Measurements from ENCODE around the gene BAHD1.
"Not testable (repeated sequence)": the region's sequence is repeated elsewhere in the genome, so short reads cannot be mapped to it uniquely, and the experiment has no call there.

Gene BAHD1

DNA sequence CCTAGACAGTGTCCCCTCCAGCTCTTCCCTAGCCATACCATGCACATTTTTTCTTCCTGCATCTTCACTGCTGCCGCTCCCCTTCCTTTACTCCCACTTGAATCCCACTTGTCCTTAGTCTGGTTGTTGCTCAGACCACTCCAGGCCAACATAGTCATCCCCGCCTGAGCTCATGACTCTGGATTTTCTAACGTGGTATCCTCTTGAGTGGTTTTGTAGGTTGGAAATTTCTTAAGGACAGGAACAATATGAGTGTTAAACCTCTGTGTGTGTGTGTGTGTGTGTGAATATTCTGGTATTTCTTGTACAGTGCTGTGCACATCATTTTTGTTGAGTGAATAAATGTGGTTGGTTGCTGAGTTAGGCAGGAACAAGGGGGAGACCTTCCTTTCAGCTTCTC is 3.1 kb downstream of the BAHD1 start:
- Histone ChIP-seq H3K27me3 (ENCODE audit: control insufficient read depth in 1 of 2, insufficient read depth in 2 of 2, low read length in 2 of 2) (peaks cover 0 to 3% of the 10 kb centered on the region in 2 donors), H3K4me3 (ENCODE audit: low read depth in 1 of 2, low read length in 2 of 2) (no peak overlapping the region), H3K9me3 (ENCODE audit: control insufficient read depth in 1 of 2, low read length in 2 of 2) (no peaks in the 10 kb centered on the region), H3K9ac (ENCODE audit: low read depth in 1 of 2, low read length in 2 of 2) (no peak overlapping the region), H3K27ac (ENCODE audit: low read depth, low read length) (no peak overlapping the region), H3K4me1 (ENCODE audit: control insufficient read depth in 1 of 2, insufficient read depth in 2 of 2, low read length in 2 of 2) (peaks cover 34 to 46% of the 10 kb centered on the region in 2 donors), H3K36me3 (ENCODE audit: control insufficient read depth in 1 of 2, insufficient read depth in 2 of 2, low read length in 2 of 2) (no peaks in the 10 kb centered on the region)

DNA sequence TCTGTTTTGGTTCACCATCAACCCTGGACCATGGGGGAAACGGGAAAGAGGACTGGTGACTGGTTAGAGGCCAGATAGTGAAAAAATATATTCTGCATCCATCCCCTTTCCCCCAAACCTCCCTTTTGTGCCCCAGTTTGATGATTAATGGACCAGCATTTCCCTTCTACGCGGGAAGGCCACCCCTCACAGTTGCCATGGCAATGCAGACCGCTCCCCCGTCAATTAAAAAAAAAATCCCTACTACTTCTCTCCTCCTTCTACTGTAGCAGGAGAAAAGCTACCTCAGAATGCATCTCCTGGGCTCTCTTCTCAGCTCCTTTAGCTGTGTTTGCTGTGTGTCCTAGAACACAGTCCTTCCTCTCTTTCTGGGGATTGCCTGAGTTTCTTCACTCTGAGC is 4.0 kb downstream of the BAHD1 start:
- Histone ChIP-seq H3K4me1 (ENCODE audit: control insufficient read depth in 1 of 2, insufficient read depth in 2 of 2, low read length in 2 of 2) (peaks cover 27 to 40% of the 10 kb centered on the region in 2 donors), H3K27ac (ENCODE audit: low read depth, low read length) (no peak overlapping the region), H3K9ac (ENCODE audit: low read depth in 1 of 2, low read length in 2 of 2) (no peak overlapping the region)

DNA sequence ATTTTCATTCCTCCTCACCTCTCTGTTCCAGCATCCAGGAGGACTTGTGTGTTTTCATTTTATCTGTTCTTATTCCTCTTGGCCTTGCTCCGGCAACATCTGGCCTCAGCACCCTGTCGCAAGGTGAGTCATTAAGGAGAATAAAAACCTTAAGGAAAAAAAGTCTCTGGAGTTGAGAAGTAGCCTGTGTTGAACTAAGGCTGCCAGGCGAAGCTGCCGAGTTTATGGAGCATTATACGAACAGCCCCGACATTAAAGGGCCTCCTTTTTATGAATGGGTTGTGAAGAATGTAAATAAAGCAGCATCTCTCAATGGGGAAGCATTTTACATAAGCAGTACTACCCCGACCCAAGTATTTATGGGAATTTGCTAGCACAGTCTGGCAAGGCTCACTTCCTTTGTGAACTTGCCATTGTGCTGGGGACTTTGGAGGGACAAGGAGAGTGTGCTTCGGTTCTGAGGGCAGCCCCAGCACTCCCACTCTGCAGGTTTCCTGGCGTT is 4.7 kb downstream of the BAHD1 start:
- Histone ChIP-seq H3K36me3 (ENCODE audit: control insufficient read depth in 1 of 2, insufficient read depth in 2 of 2, low read length in 2 of 2) (no peaks in the 10 kb centered on the region), H3K27ac (ENCODE audit: low read depth, low read length) (no peak overlapping the region), H3K9me3 (ENCODE audit: control insufficient read depth in 1 of 2, low read length in 2 of 2) (no peaks in the 10 kb centered on the region), H3K27me3 (ENCODE audit: control insufficient read depth in 1 of 2, insufficient read depth in 2 of 2, low read length in 2 of 2) (no peaks in the 10 kb centered on the region), H3K9ac (ENCODE audit: low read depth in 1 of 2, low read length in 2 of 2) (no peak overlapping the region), H3K4me3 (ENCODE audit: low read depth in 1 of 2, low read length in 2 of 2) (no peak overlapping the region), H3K4me1 (ENCODE audit: control insufficient read depth in 1 of 2, insufficient read depth in 2 of 2, low read length in 2 of 2) (peaks cover 21 to 45% of the 10 kb centered on the region in 2 donors)

More for the DNA sequence above, 4.0 kb downstream of the BAHD1 start:
- Histone ChIP-seq H3K27me3 (ENCODE audit: control insufficient read depth in 1 of 2, insufficient read depth in 2 of 2, low read length in 2 of 2) (no peaks in the 10 kb centered on the region), H3K9me3 (ENCODE audit: control insufficient read depth in 1 of 2, low read length in 2 of 2) (no peaks in the 10 kb centered on the region), H3K4me3 (ENCODE audit: low read depth in 1 of 2, low read length in 2 of 2) (no peak overlapping the region), H3K36me3 (ENCODE audit: control insufficient read depth in 1 of 2, insufficient read depth in 2 of 2, low read length in 2 of 2) (no peaks in the 10 kb centered on the region)

DNA sequence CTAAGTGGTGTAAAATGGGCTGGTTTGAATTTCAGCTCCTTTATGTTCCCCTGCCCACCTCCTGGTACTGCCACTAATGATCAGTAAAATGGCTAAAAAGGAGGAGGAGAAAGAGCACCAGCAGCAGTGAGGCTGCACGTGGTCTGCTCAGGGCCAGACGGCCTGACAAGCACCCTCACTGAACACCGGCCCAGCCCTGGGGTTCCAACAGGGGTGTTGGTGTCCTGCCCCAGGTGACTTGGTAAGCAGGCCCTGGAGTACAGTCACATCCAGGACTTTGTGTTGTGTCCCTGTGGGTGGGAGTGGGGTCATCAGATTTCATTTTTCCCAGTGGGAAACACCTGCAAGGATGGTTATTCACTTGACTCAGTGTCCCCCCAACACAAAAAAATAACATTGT is 5.4 kb downstream of the BAHD1 start:
- H3K9me3 ChIP-seq (ENCODE audit: control insufficient read depth in 1 of 2, low read length in 2 of 2), result no peaks in the 10 kb centered on the region
- H3K36me3 ChIP-seq (ENCODE audit: control insufficient read depth in 1 of 2, insufficient read depth in 2 of 2, low read length in 2 of 2), result no peaks in the 10 kb centered on the region
- H3K4me1 ChIP-seq (ENCODE audit: control insufficient read depth in 1 of 2, insufficient read depth in 2 of 2, low read length in 2 of 2), result peaks cover 26 to 46% of the 10 kb centered on the region in 2 donors
- no peak overlapping the region for H3K27ac ChIP-seq (ENCODE audit: low read depth, low read length)
- no peak overlapping the region for H3K4me3 ChIP-seq (ENCODE audit: low read depth in 1 of 2, low read length in 2 of 2)
- no peaks in the 10 kb centered on the region for H3K27me3 ChIP-seq (ENCODE audit: control insufficient read depth in 1 of 2, insufficient read depth in 2 of 2, low read length in 2 of 2)
- H3K9ac ChIP-seq (ENCODE audit: low read depth in 1 of 2, low read length in 2 of 2), result no peak overlapping the region

DNA sequence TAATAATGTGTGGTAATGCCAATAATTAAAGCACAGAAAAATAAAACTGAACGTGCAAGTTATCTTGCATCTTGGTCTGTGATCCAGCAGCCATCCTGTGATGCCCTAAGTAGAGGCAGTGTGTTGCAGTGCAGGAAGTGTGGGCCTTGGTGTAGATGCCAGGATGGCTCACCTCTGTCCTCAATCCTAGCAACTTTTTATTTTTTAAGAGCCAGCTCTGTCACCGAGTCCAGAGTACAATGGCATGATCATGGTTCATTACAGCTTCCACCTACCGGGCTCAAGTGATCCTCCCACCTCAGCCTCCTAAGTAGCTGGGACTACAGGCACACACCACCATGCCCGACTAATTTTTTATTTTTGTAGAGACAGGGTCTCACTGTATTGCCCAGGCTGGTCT is 7.6 kb downstream of the BAHD1 start:
- no peak overlapping the region for H3K4me3 ChIP-seq (ENCODE audit: low read depth in 1 of 2, low read length in 2 of 2)
- no peaks in the 10 kb centered on the region for H3K9me3 ChIP-seq (ENCODE audit: control insufficient read depth in 1 of 2, low read length in 2 of 2)
- peaks cover 37 to 58% of the 10 kb centered on the region in 2 donors for H3K4me1 ChIP-seq (ENCODE audit: control insufficient read depth in 1 of 2, insufficient read depth in 2 of 2, low read length in 2 of 2)
- no peak overlapping the region for H3K27ac ChIP-seq (ENCODE audit: low read depth, low read length)
- H3K27me3 ChIP-seq (ENCODE audit: control insufficient read depth in 1 of 2, insufficient read depth in 2 of 2, low read length in 2 of 2), result no peaks in the 10 kb centered on the region
- no peak overlapping the region for H3K9ac ChIP-seq (ENCODE audit: low read depth in 1 of 2, low read length in 2 of 2)
- H3K36me3 ChIP-seq (ENCODE audit: control insufficient read depth in 1 of 2, insufficient read depth in 2 of 2, low read length in 2 of 2), result no peaks in the 10 kb centered on the region

DNA sequence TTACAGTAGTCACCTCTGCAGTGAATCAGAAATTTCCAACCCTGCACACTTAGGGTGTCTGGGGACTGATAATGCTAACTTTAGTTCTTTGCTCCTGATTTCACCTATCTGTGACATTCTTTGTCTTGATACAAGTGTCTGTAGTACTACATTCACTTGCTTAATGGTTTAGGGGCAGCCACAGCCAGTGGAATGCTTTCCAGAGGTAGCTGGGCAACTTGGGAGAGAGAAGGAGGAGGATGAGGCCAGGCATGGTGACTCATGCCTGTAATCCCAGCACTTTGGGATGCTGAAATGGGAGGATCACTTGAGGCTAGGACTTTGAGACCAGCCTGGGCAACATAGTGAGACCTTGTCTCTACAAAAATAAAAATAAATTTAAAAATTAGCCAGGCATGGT is 8.5 kb downstream of the BAHD1 start:
- no peaks in the 10 kb centered on the region for H3K9me3 ChIP-seq (ENCODE audit: control insufficient read depth in 1 of 2, low read length in 2 of 2)
- no peaks in the 10 kb centered on the region for H3K36me3 ChIP-seq (ENCODE audit: control insufficient read depth in 1 of 2, insufficient read depth in 2 of 2, low read length in 2 of 2)
- H3K27ac ChIP-seq (ENCODE audit: low read depth, low read length), result no peak overlapping the region
- H3K9ac ChIP-seq (ENCODE audit: low read depth in 1 of 2, low read length in 2 of 2), result no peak overlapping the region
- H3K27me3 ChIP-seq (ENCODE audit: control insufficient read depth in 1 of 2, insufficient read depth in 2 of 2, low read length in 2 of 2), result no peaks in the 10 kb centered on the region
- no peak overlapping the region for H3K4me3 ChIP-seq (ENCODE audit: low read depth in 1 of 2, low read length in 2 of 2)
- peaks cover 40 to 57% of the 10 kb centered on the region in 2 donors for H3K4me1 ChIP-seq (ENCODE audit: control insufficient read depth in 1 of 2, insufficient read depth in 2 of 2, low read length in 2 of 2)

DNA sequence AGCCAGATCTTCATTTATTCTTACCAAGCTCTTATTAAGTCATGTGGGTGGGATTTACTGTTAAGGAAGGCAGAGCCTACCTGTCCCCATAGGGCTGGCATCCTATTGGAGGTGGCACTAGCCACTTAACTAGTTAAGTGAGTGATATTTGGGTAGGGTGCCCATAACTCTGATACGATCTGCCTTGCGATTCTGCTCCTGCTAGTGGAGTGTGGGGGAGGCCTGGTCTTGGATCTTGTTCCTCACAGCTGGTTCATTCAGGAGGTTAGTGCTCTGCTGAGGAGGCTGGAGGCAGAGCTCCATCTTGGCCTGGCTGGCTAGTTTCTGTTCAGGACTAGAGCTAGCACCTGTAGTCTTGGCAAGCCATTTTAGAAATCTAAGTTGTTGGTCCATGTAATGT is 9.3 kb downstream of the BAHD1 start:
- H3K27ac ChIP-seq (ENCODE audit: low read depth, low read length), result no peak overlapping the region
- H3K36me3 ChIP-seq (ENCODE audit: control insufficient read depth in 1 of 2, insufficient read depth in 2 of 2, low read length in 2 of 2), result no peaks in the 10 kb centered on the region
- no peaks in the 10 kb centered on the region for H3K27me3 ChIP-seq (ENCODE audit: control insufficient read depth in 1 of 2, insufficient read depth in 2 of 2, low read length in 2 of 2)
- no peak overlapping the region for H3K9ac ChIP-seq (ENCODE audit: low read depth in 1 of 2, low read length in 2 of 2)
- H3K4me1 ChIP-seq (ENCODE audit: control insufficient read depth in 1 of 2, insufficient read depth in 2 of 2, low read length in 2 of 2), result peaks cover 48 to 57% of the 10 kb centered on the region in 2 donors
- H3K4me3 ChIP-seq (ENCODE audit: low read depth in 1 of 2, low read length in 2 of 2), result no peak overlapping the region
- no peaks in the 10 kb centered on the region for H3K9me3 ChIP-seq (ENCODE audit: control insufficient read depth in 1 of 2, low read length in 2 of 2)

DNA sequence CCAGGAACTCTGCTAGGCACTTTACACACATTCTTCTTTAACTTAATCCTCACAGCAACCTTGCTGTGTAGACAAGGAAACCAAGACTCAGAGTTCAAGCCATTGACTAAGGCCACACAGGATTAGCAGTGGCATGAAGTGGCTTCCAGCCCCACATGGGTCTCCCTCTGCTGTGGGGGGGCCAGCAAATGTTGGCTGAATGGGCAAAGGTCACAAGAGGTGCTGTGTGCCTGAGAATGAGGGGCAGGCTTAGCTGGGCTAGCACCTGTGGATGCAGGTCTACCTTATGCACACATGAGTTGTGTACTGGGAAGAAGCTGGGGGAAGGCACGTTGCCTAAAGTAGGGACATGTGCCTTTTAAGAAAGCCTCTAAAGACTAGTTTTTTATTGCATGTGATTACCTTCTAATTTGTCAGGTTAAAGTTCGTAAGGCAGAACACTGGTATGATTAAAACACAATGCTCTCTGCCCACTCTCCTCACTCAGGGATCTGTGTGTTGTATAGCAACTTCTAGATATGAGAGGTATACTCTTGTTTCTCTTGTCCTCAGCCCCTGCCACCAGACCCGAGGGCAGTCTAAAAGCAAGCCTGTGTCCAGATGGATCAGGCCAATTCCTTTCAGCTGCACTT is 10.9 kb downstream of the BAHD1 start:
- H3K27ac ChIP-seq (ENCODE audit: low read depth, low read length), result no peak overlapping the region
- no peaks in the 10 kb centered on the region for H3K9me3 ChIP-seq (ENCODE audit: control insufficient read depth in 1 of 2, low read length in 2 of 2)
- no peaks in the 10 kb centered on the region for H3K36me3 ChIP-seq (ENCODE audit: control insufficient read depth in 1 of 2, insufficient read depth in 2 of 2, low read length in 2 of 2)
- peak overlapping the region; percentile 38 to 43 for H3K4me3 ChIP-seq (ENCODE audit: low read depth in 1 of 2, low read length in 2 of 2)
- H3K9ac ChIP-seq (ENCODE audit: low read depth in 1 of 2, low read length in 2 of 2), result peak overlapping the region in 1 of 2 donors; percentile 9
- no peaks in the 10 kb centered on the region for H3K27me3 ChIP-seq (ENCODE audit: control insufficient read depth in 1 of 2, insufficient read depth in 2 of 2, low read length in 2 of 2)
- peaks cover 56 to 61% of the 10 kb centered on the region in 2 donors for H3K4me1 ChIP-seq (ENCODE audit: control insufficient read depth in 1 of 2, insufficient read depth in 2 of 2, low read length in 2 of 2)

DNA sequence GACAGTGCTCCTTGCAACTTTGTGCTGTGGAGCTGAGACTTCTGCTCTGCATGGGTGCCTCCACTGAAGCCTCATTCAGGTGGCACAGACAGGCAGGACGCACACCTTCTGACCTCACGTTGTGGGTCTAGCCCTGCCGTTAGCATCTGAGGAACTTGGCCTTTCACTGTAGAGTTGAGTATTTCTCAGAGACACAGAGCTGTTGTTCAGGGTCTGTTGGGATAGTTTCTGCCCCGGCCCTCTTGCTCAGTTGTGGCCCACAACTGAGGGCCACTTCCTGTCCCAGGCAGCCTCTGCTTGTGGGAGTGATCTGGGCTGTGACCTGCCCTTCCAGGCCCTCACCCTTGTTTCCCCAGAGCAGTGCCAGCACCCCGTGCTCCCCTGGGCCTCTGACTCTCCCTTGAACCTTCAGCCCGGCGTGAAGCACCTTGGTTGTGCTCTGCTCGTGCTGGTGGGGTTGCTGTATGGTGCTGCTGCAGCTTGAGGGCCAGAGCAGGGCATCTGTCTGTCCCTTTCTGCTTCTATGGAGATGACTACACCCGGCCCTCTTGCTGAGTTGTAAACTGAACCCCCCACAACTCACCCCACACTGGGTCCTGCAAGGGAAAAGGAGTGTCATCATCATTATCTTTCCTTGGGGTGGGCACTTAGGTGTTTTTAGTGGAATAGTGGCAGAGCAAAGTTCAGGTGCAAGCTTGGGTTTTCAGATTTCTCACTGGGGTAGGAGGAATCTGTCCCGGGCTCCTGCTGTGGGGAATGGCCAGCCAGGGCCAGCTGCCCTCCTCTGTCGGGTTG is 11.7 kb downstream of the BAHD1 start:
- H3K4me1 ChIP-seq (ENCODE audit: control insufficient read depth in 1 of 2, insufficient read depth in 2 of 2, low read length in 2 of 2), result peaks cover 57 to 67% of the 10 kb centered on the region in 2 donors
- no peaks in the 10 kb centered on the region for H3K27me3 ChIP-seq (ENCODE audit: control insufficient read depth in 1 of 2, insufficient read depth in 2 of 2, low read length in 2 of 2)
- peak overlapping the region; percentile 38 to 43 for H3K4me3 ChIP-seq (ENCODE audit: low read depth in 1 of 2, low read length in 2 of 2)
- H3K36me3 ChIP-seq (ENCODE audit: control insufficient read depth in 1 of 2, insufficient read depth in 2 of 2, low read length in 2 of 2), result no peaks in the 10 kb centered on the region
- no peak overlapping the region for H3K27ac ChIP-seq (ENCODE audit: low read depth, low read length)
- no peaks in the 10 kb centered on the region for H3K9me3 ChIP-seq (ENCODE audit: control insufficient read depth in 1 of 2, low read length in 2 of 2)
- no peak overlapping the region for H3K9ac ChIP-seq (ENCODE audit: low read depth in 1 of 2, low read length in 2 of 2)

DNA sequence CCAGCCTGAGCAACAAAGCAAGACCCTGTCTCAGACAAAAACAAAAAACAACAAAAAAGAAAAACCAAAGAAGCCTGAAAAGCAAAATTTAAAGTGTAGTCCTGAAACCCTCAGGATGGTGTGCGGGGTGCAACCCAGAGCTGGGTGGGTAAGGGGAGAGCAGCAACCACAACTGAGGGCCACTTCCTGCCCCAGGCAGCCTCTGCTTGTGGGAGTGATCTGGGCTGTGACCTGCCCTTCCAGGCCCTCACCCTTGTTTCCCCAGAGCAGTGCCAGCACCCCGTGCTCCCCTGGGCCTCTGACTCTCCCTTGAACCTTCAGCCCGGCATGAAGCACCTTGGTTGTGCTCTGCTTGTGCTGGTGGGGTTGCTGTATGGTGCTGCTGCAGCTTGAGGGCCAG is 13.2 kb downstream of the BAHD1 start:
- not testable (repeated sequence) for H3K27ac ChIP-seq (ENCODE audit: low read depth, low read length); H3K9ac ChIP-seq (ENCODE audit: low read depth in 1 of 2, low read length in 2 of 2); H3K27me3 ChIP-seq (ENCODE audit: control insufficient read depth in 1 of 2, insufficient read depth in 2 of 2, low read length in 2 of 2); H3K4me3 ChIP-seq (ENCODE audit: low read depth in 1 of 2, low read length in 2 of 2); H3K9me3 ChIP-seq (ENCODE audit: control insufficient read depth in 1 of 2, low read length in 2 of 2); H3K36me3 ChIP-seq (ENCODE audit: control insufficient read depth in 1 of 2, insufficient read depth in 2 of 2, low read length in 2 of 2)
- peaks cover 57 to 64% of the 10 kb centered on the region in 2 donors for H3K4me1 ChIP-seq (ENCODE audit: control insufficient read depth in 1 of 2, insufficient read depth in 2 of 2, low read length in 2 of 2)

Measured in duodenal mucosa (tissue), 2 donors.